Gastroesophageal sphincter (tissue), 4 donors: ENCODE data around the gene RPL29. TPM values are rescaled to one million over a fixed set of nuclear protein-coding genes. Genes with fewer than 3 reads are reported as not detected.

Experiments used
- ATAC-seq: fragments of 150-250 bp; one replicate; pipeline ENCODE4 v1.9.1; 2016; ENCODE audit warnings: mild to moderate bottlenecking, moderate library complexity
- H3K27ac ChIP-seq, 4 donors: fragments of 200-600 bp; sonication (generic) in 3 of 4; 1 replicate in 3 of 4; 2 replicates in 1 of 4; pipeline ENCODE4 v1.5.1; 2016 to 2019
- H3K27me3 ChIP-seq: fragments of 200-600 bp; sonication (generic); one replicate; pipeline ENCODE4 v1.5.1; 2019
- H3K36me3 ChIP-seq, 2 donors: fragments of 200-600 bp; sonication (generic); one replicate each; pipeline ENCODE4 v1.5.1; 2019; ENCODE audit warnings: control low read depth in 1 of 2
- H3K4me1 ChIP-seq, 3 donors: fragments of 200-600 bp; sonication (generic); 1 replicate in 2 of 3; 2 replicates in 1 of 3; pipeline ENCODE4 v1.5.1; 2016 to 2019; ENCODE audit warnings: control low read depth in 2 of 3
- H3K4me3 ChIP-seq, 2 donors: fragments of 200-600 bp; sonication (generic); one replicate each; pipeline ENCODE4 v1.5.1; 2019; ENCODE audit warnings: mild to moderate bottlenecking in 1 of 2, moderate library complexity in 1 of 2
- H3K9me3 ChIP-seq, 3 donors: fragments of 200-600 bp; sonication (generic); one replicate each; pipeline ENCODE4 v1.5.1; 2017 to 2019; ENCODE audit warnings: control low read depth in 2 of 3
- CTCF ChIP-seq, 4 experiments: fragments of 200-600 bp in 2 of 4; fragments of 450-650 bp in 2 of 4; sonication (generic) in 1 of 4; IDR thresholded peaks; one replicate each; pipeline ENCODE4 v1.5.1; 2017 to 2019; ENCODE audit warnings: antibody characterized with exemption in 4 of 4, mild to moderate bottlenecking in 2 of 4, moderate library complexity in 2 of 4
- EP300 ChIP-seq: sonication (generic); formaldehyde crosslinking; IDR thresholded peaks from one replicate; pipeline ENCODE4 v1.6.1; 2017; ENCODE audit warnings: antibody characterized with exemption, mild to moderate bottlenecking
- POLR2A ChIP-seq, 2 donors: fragments of 450-650 bp; IDR thresholded peaks; one replicate each; pipeline ENCODE4 v1.6.1; 2017; ENCODE audit warnings: antibody characterized with exemption in 2 of 2, mild to moderate bottlenecking in 2 of 2, moderate library complexity in 1 of 2
- POLR2AphosphoS5 ChIP-seq: sonication (generic); formaldehyde crosslinking; IDR thresholded peaks from one replicate; pipeline ENCODE4 v1.6.1; 2017; ENCODE audit warnings: antibody characterized with exemption
- WGBS, 2 donors: methylation state at CpG; one replicate each; pipeline ENCODE4 v1.1.5; 2018; ENCODE audit warnings: low coverage in 1 of 2; 5-methylcytosine and 5-hydroxymethylcytosine counted together
- total RNA-seq, 4 donors: library from RNA; depleted of rRNA; stranded (reverse); fragments of >200 nt; gene quantifications; one replicate each; pipeline ENCODE4 v1.1.0, GENCODE V29; 2016

The RPL29 gene
- total RNA-seq, 4 donors from 2014 or later: 775 to 1,945 (median 1,298) TPM

- Histone ChIP-seq H3K9me3 (no peaks in the 10 kb centered on the region), H3K36me3 (peaks cover 0 to 29% of the 10 kb centered on the region in 2 donors), H3K27ac (no peak overlapping the region), H3K27me3 (no peaks in the 10 kb centered on the region), H3K4me3 (no peak overlapping the region), H3K4me1 (peaks cover 0 to 23% (median 7%) of the 10 kb centered on the region in 3 donors)
- ATAC-seq: no peak
- TF ChIP-seq POLR2A (IDR thresholded peaks at IDR 0.05): no peak
- TF ChIP-seq CTCF (IDR thresholded peaks at IDR 0.05): no peak
- no peak for TF ChIP-seq POLR2AphosphoS5
- no peak for TF ChIP-seq EP300
- 60 to 86% methylated on average over 1 of the region's 1 CpG for WGBS, 2 donors
Measured at GRCh38 chr3:51954713-51955112, 41.0 kb downstream of the RPL29 start.

GRCh38 chr3:51954105-51954504 lies 41.6 kb downstream of the RPL29 start:
- Histone ChIP-seq H3K27ac (no peak overlapping the region), H3K27me3 (no peaks in the 10 kb centered on the region), H3K9me3 (no peaks in the 10 kb centered on the region), H3K4me1 (peaks cover 0 to 23% (median 7%) of the 10 kb centered on the region in 3 donors), H3K4me3 (no peak overlapping the region), H3K36me3 (peaks cover 0 to 29% of the 10 kb centered on the region in 2 donors)
- 80% methylated on average over 5 to 6 of the region's 6 CpGs for WGBS, 2 donors
- ATAC-seq: no peak
- TF ChIP-seq POLR2A (IDR thresholded peaks at IDR 0.05): no peak
- TF ChIP-seq POLR2AphosphoS5: no peak
- TF ChIP-seq CTCF (IDR thresholded peaks at IDR 0.05): no peak
- no peak for TF ChIP-seq EP300

- no peaks in the 10 kb centered on the region for H3K27me3 ChIP-seq
- 67% methylated on average over 3 of the region's 3 CpGs; no CpG with 5 or more reads in 1 of the 2 donors for WGBS, 2 donors
- H3K4me3 ChIP-seq: no peak overlapping the region
- peaks cover 0 to 23% (median 7%) of the 10 kb centered on the region in 3 donors for H3K4me1 ChIP-seq
- H3K27ac ChIP-seq: no peak overlapping the region
- H3K9me3 ChIP-seq: no peaks in the 10 kb centered on the region
- peaks cover 0 to 29% of the 10 kb centered on the region in 2 donors for H3K36me3 ChIP-seq
- no peak for ATAC-seq
- TF ChIP-seq POLR2AphosphoS5: no peak
- no peak for TF ChIP-seq CTCF (IDR thresholded peaks at IDR 0.05)
- TF ChIP-seq EP300: no peak
- TF ChIP-seq POLR2A (IDR thresholded peaks at IDR 0.05): no peak
Measured at GRCh38 chr3:51953445-51953844, 42.2 kb downstream of the RPL29 start.

GRCh38 chr3:51950899-51951298 lies 44.8 kb downstream of the RPL29 start:
- H3K27me3 ChIP-seq: no peaks in the 10 kb centered on the region
- H3K36me3 ChIP-seq: peaks cover 0 to 40% of the 10 kb centered on the region in 2 donors
- ATAC-seq: no peak
- no peak overlapping the region for H3K4me3 ChIP-seq
- no peaks in the 10 kb centered on the region for H3K9me3 ChIP-seq
- H3K4me1 ChIP-seq: peaks cover 0 to 9% (median under 1%) of the 10 kb centered on the region in 3 donors
- WGBS, 2 donors: 67 to 100% methylated on average over 1 to 2 of the region's 2 CpGs
- no peak overlapping the region for H3K27ac ChIP-seq
- TF ChIP-seq CTCF (IDR thresholded peaks at IDR 0.05) (no peak), POLR2A (IDR thresholded peaks at IDR 0.05) (no peak), EP300 (no peak), POLR2AphosphoS5 (no peak)

- Histone ChIP-seq H3K4me3 (no peak overlapping the region), H3K27me3 (no peaks in the 10 kb centered on the region), H3K4me1 (no peaks in the 10 kb centered on the region), H3K36me3 (peaks cover 0 to 57% of the 10 kb centered on the region in 2 donors), H3K9me3 (no peaks in the 10 kb centered on the region), H3K27ac (no peak overlapping the region)
- WGBS, 2 donors: 80 to 100% methylated on average over 1 to 2 of the region's 5 CpGs
- no peak for ATAC-seq
- TF ChIP-seq EP300: no peak
- no peak for TF ChIP-seq CTCF (IDR thresholded peaks at IDR 0.05)
- TF ChIP-seq POLR2A (IDR thresholded peaks at IDR 0.05): no peak
- no peak for TF ChIP-seq POLR2AphosphoS5
Measured at GRCh38 chr3:51949121-51949520, 46.6 kb downstream of the RPL29 start.
